ENCODE results near the gene SMAD6.

GRCh38 chr15:66679061-66679656, 22.9 kb upstream of the SMAD6 start:
- TF ChIP-seq ZFX (IDR thresholded peaks at IDR 0.05) (no peak), CTCF (conservative IDR thresholded peaks at IDR 0.05) (no peak)
